ENCODE results near the gene TTC27.

GRCh38 chr2:32691678-32692077 is 63.8 kb downstream of the TTC27 start:
- no peak for TF ChIP-seq POLR2A (IDR thresholded peaks at IDR 0.05)
- no peak for TF ChIP-seq CTCF (IDR thresholded peaks at IDR 0.05)

All from uterus (tissue), 2 donors.